SKM-1 treated with dmso at 0.1 percent for 144 hours (cell line): ENCODE measurements around the gene ARHGAP27.

ENCODE experiments used
- DNase-seq: peaks from one replicate; lab custom pipeline; 2025; ENCODE audit not compliant: unreplicated experiment; lab: John Stamatoyannopoulos, UW

Gene ARHGAP27

GRCh38 chr17:45431531-45432404 lies 902 bp downstream of the ARHGAP27 start:
- peak; percentile 44 for DNase-seq

DNA sequence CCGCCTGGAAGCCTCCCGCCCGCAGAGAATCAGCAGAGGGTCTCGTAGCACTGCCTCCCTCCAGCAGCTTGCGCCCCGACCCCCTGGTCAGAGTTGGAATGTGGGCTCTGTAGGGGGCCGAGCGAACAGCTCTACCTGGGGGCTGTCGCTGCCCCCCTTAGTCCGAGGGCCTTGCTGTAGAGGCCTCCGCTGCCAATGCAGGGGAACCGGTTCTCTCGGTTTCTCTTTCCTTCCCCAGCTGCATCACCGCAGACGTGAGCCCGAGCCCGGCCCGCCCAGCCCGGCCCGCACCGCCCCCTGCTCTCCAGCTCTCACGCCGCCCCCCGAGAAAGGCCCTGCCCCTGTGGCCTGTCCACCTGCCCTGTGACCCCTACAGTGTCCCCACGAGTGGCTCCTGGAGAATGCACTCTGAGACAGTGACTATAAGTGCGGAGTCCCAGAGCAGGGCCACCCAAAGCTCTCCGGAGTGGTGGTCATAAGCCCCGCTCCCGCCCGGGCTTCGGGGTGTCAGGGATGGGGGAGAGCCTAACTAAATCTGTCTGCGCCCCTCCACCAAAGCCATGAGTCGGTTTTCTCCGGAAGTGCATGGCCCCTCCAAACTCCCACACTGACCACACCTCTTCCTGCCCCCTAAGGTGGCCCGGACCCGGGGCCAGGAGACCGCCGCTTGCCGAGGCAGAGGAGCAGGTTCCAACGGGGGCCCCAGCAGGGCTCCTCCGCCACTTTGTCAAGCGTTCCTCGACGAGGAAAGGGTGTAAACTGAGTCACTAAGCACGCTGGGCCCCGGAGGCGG lies 1.7 kb downstream of the ARHGAP27 start:
- DNase-seq: no peak

GRCh38 chr17:45430006-45430737 lies 2.5 kb downstream of the ARHGAP27 start:
- DNase-seq: no peak

GRCh38 chr17:45429339-45430005 lies 3.2 kb downstream of the ARHGAP27 start:
- no peak for DNase-seq

GRCh38 chr17:45428931-45429338 lies 3.7 kb downstream of the ARHGAP27 start:
- peak; percentile 47 for DNase-seq

- peak; percentile 73 for DNase-seq
Observed at GRCh38 chr17:45428050-45428617, 4.5 kb downstream of the ARHGAP27 start.

DNA sequence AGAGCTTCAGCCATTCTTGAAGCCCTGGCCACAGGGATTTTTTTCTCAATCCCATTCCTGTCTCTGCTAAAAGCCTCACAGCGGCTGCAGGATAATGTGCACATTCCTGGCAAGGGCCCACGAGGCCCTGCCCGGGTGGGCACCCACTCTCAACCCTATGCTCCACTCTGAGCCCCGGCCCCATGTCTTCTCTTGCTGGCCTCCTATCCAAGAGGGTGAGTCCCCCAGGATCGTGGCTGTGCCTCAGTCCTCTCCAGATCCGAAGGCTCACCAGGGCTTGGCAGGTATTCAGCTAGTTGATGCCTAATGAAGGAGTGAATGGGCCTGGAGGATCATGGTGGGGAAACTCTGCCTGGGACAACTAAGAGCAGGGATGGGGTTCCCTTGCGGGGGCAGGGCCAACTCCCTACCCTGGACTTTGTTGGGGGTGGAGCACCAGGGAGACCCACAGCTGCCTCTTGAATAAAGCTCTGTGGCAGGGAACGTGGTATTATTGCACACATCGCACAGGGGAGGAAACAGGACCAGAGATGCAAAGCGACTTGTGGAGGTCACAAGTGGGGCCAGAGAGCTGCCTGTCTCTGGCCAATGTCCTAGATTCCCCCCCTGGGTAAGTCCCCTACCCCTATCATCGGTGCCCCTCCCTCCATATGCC lies 5.4 kb downstream of the ARHGAP27 start:
- DNase-seq: no peak

GRCh38 chr17:45426561-45426960 lies 6.1 kb downstream of the ARHGAP27 start:
- no peak for DNase-seq

- DNase-seq: no peak
Observed at GRCh38 chr17:45425984-45426413, 6.7 kb downstream of the ARHGAP27 start.

GRCh38 chr17:45425125-45425983 lies 7.3 kb downstream of the ARHGAP27 start:
- no peak for DNase-seq

GRCh38 chr17:45424769-45425124 lies 7.9 kb downstream of the ARHGAP27 start:
- DNase-seq: no peak

- no peak for DNase-seq
Observed at GRCh38 chr17:45423975-45424335, 8.7 kb downstream of the ARHGAP27 start.

DNA sequence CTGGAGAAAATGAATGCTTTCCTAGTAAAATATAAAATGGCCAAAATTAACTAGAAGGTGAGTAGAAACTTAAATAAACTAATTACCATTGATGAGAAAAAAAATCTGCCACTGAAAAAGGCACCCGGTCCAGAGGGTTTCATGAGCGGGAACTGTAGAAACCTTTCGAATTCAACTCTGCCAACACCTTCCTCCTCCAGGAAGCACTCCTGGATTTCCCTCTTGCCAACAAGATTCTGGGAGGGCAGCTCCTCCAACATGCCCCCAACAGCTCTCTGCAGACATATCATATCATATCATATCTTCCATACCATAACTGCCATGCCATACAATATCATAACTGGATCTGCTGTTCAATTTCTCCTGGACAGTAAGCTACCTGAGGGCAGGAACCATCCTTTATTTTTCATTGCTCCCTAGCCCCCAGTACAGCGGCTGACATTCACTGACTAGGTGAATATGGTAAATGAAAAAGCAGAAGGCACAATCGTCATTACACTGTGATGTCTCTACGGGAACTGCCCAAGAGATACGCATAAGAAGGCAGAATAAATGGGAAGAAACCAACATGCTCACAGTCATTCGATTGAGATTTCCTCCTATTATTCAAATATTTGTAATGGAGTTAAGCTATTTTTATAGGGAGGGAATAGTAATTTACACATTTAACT lies 9.2 kb downstream of the ARHGAP27 start:
- no peak for DNase-seq

DNA sequence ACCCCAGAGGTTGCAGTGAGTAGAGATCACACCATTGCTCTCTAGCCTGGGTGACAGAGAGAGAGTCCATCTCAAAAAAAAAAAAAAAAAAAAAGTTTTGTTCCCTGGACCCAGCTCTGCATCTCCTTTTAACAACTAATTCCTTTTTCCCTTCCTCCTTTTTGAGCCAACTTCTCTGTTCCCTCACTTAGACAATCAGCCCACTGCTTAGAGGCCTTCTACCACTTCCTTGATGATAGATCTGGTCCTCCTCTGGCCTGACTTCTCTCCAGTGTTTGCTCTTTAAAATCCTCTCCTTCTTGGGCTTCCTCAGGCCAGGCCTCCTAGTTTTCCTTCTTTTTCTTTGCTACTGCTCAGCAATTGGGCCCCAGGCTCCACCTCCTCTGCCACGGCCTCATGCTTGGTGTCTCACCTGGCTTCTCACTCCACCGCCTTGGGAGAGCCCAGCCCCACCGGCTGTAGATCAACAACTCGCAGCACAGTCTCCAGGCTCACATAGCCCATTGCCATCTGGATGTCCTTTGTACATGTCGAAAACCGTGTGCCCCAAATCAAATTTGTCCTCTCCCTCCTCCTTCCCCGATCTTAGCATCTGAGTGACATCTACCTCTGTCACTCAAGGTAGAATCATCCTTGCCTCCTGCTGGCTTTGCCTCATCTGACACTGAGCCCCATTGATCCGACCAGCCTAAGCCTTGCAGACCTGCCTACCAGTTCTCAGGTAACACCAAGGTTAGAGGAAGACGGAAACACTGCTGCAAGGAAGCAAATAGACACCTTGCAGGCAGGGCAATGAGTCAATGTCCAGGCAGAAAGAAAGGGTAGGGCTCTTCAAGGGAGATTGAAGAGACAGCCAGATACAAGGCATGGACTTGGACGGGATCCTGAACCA lies 17.4 kb downstream of the ARHGAP27 start:
- DNase-seq: peak; percentile 71

DNA sequence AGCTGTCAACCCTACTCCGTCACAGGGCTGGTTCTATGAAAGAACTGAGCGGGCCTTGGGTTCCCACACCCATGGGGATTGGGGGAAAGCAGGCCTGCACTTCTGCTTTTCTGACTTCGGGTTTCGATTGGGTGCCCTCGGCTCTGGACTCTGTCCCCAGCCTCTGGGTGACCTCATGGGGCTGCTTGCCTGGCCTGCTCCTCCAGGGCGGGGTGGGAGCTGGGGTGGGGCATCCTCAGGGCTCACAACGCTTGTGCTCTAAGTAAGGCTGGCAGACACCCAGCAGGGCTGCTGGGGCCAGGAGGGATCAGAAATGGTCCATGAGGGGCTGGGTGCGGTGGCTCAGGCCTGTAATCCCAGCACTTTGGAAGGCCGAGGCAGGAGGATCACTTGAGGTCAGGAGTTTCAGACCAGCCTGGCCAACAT lies 19.2 kb downstream of the ARHGAP27 start:
- DNase-seq: peak; percentile 73

- no peak for DNase-seq
Observed at GRCh38 chr17:45411348-45412105, 21.1 kb downstream of the ARHGAP27 start.
